Measurements from ENCODE around the gene BPIFB4.
"Not testable (repeated sequence)": the region's sequence is repeated elsewhere in the genome, so short reads cannot be mapped to it uniquely, and the experiment has no call there.

Gene BPIFB4

GRCh38 chr20:33079259-33079658 lies at the start of gene BPIFB4:
Gene BPIFB4, plus strand, starts transcription at chr20:33079643. Its CDS starts 1,884 bp downstream, at chr20:33081527.
- DNase-seq: no peak

- DNase-seq: no peak
These were observed 49.4 kb upstream of the BPIFB4 start for GRCh38 chr20:33030076-33030475.

- DNase-seq: no peak
These were observed 48.9 kb upstream of the BPIFB4 start for GRCh38 chr20:33030569-33030968.

- no peak for DNase-seq
These were observed 47.9 kb upstream of the BPIFB4 start, which contains the start of gene BPIFB6 for GRCh38 chr20:33031531-33031930. Gene BPIFB6, plus strand, starts transcription at chr20:33031648. Its CDS starts 0 bp downstream, at chr20:33031648.

- no peak for DNase-seq
These were observed 46.9 kb upstream of the BPIFB4 start for GRCh38 chr20:33032555-33032954.

- no peak for DNase-seq
These were observed 46.1 kb upstream of the BPIFB4 start for GRCh38 chr20:33033381-33033780.

GRCh38 chr20:33034115-33034514 lies 45.3 kb upstream of the BPIFB4 start:
- DNase-seq: no peak

- no peak for DNase-seq
These were observed 44.4 kb upstream of the BPIFB4 start for GRCh38 chr20:33034901-33035492.

GRCh38 chr20:33037456-33037855 lies 42.0 kb upstream of the BPIFB4 start:
- DNase-seq: no peak

- DNase-seq: no peak
These were observed 41.2 kb upstream of the BPIFB4 start for GRCh38 chr20:33038243-33038642.

GRCh38 chr20:33042430-33042829 lies 37.0 kb upstream of the BPIFB4 start:
- DNase-seq: no peak

- DNase-seq: no peak
These were observed 36.3 kb upstream of the BPIFB4 start for GRCh38 chr20:33042983-33043730.

GRCh38 chr20:33043731-33044181 lies 35.7 kb upstream of the BPIFB4 start:
- no peak for DNase-seq

- DNase-seq: not testable (repeated sequence)
These were observed 34.2 kb upstream of the BPIFB4 start for GRCh38 chr20:33045129-33045721.

GRCh38 chr20:33046412-33046811 lies 33.0 kb upstream of the BPIFB4 start:
- no peak for DNase-seq

- no peak for DNase-seq
These were observed 28.1 kb upstream of the BPIFB4 start for GRCh38 chr20:33051333-33051732.

- DNase-seq: no peak
These were observed 25.9 kb upstream of the BPIFB4 start, which contains the start of gene BPIFB3 for GRCh38 chr20:33053291-33054106. Gene BPIFB3, plus strand, starts transcription at chr20:33053903. Its CDS starts 1,533 bp downstream, at chr20:33055436.

GRCh38 chr20:33054381-33054780 lies 25.1 kb upstream of the BPIFB4 start:
- DNase-seq: no peak

GRCh38 chr20:33054791-33055190 lies 24.7 kb upstream of the BPIFB4 start:
- no peak for DNase-seq

GRCh38 chr20:33059136-33059535 lies 20.3 kb upstream of the BPIFB4 start:
- no peak for DNase-seq

GRCh38 chr20:33059741-33060390 lies 19.6 kb upstream of the BPIFB4 start:
- DNase-seq: no peak

GRCh38 chr20:33061658-33062028 lies 17.8 kb upstream of the BPIFB4 start:
- no peak for DNase-seq

Measured in GOT3 (cell line).